ENCODE results near the gene USP40. TPM values are rescaled to one million over a fixed set of nuclear protein-coding genes. Genes with fewer than 3 reads are reported as not detected.

Gene USP40
- polyA plus RNA-seq, 3 donors: 45.9 to 64.2 (median 48.7) TPM

GRCh38 chr2:233440314-233440713, 126.3 kb downstream of the USP40 start:
- no peak for DNase-seq (ENCODE audit: extremely low read depth in 1 of 11, low read depth in 9 of 11, low spot score in 4 of 11)

GRCh38 chr2:233439191-233439590, 127.4 kb downstream of the USP40 start:
- no peak for DNase-seq (ENCODE audit: extremely low read depth in 1 of 11, low read depth in 9 of 11, low spot score in 4 of 11)

GRCh38 chr2:233438573-233439147, 127.9 kb downstream of the USP40 start:
- DNase-seq (ENCODE audit: extremely low read depth in 1 of 11, low read depth in 9 of 11, low spot score in 4 of 11): no peak

DNA sequence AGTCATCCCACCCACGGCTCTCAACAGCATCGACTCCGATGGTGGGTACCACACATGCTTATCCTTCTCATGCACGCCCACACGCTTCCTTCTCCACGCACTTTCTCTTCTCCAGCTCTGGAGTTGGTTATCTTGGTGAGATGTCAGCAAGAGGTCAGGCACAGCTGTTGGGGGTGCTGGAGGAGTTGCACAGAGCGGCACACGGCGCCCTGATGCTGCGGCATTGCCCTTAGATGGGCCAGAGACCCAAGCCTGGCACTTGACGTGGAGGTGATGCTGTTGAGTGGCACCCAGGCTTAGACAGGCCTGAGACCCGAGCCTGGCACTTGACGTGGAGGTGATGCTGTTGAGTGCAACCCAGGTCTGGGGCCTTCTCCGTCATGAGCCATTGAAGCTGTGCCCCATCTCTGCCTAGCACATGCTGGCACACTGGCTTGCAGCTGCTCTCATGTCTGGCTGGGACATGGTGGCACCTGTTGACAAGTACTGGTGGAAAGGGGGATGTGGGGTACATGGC, 129.1 kb downstream of the USP40 start:
- no peak for DNase-seq (ENCODE audit: extremely low read depth in 1 of 11, low read depth in 9 of 11, low spot score in 4 of 11)

DNA sequence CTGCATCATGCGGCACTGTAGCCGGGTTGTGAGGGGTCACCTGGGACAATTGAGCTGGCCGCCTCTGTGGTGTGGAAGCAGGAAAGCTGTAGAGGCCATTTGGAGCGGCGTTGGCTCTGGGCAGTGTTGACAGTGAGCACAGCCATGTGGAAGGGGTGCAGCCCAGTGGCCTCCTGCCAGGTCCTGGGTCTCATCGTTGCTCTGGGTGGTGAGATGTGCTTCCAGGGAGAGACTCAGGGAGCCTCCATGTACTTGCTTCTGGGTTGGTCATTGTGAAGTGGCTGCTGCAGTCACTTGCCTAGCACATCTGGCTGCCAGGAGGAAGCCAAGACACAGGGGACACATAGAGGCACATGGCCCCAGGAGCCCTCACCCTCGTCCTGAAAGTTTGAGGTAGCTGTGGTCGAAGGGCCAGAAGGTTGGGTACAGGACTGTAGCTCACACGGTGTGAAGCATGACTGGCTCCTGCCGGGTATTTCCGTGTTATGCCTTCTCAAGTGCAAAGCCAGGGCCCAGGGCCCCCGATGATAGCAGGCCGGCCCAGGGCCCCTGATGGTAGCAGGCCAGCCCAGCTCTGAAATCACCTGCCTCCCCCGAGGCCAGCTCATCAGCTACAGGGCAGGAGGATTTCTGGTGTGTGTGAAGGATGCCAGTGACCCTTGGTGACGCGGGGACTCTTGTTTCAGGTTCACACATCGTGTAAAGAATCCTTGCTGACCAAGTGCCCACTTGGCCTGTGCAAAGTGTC, 129.7 kb downstream of the USP40 start:
- DNase-seq (ENCODE audit: extremely low read depth in 1 of 11, low read depth in 9 of 11, low spot score in 4 of 11): no peak

DNA sequence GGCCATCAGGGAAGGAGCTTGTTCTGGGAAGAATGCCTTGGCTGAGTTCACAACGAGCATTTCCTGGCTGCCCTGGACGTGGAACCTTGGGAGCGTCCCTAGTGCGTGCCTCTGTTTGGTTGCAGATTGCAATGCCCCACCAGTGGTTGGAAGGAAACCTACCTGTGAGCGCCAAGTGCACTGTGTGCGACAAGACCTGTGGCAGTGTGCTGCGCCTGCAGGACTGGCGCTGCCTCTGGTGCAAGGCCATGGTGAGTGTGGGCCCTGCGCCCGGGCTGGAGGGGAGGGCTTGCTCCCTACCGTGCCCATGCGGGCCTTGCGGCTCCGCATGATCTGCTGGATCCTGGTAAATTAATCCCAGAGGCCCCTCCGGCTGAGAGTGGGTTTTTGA, 130.4 kb downstream of the USP40 start:
- no peak for DNase-seq (ENCODE audit: extremely low read depth in 1 of 11, low read depth in 9 of 11, low spot score in 4 of 11)

DNA sequence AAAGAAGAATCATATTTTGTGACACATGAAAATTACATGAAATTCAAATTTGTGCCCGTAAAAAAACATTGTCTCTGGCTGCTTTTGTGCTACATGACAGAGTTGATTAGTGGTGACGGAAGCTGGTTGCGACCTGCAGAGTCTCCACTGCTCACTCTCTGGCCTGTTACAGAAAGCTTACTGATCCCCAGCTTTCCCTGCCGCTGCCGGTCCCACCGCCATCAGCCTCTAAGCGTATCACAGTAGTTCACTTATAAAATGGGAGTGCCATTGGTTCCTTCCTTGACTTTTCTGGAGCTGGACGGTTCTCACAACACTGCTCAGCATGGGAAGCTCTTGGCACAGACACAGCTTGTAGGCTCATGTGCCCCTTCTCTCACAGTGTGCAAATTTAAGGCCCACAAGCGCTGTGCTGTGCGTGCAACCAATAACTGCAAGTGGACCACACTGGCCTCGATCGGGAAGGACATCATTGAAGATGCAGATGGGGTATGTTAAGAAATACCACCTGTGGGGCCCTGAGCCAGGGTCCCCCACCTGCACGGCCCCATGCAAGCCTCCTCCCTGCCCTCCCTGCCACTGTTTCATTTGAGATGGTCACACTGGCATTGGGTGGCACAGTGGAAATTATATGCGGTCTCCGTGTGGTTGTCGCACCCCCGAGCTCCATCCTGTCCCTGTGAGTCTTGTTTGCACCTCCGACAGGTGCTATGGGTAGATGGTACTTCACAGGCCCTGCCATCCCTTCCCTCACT, 131.0 kb downstream of the USP40 start:
- DNase-seq (ENCODE audit: extremely low read depth in 1 of 11, low read depth in 9 of 11, low spot score in 4 of 11): no peak

GRCh38 chr2:233434666-233435330, 131.8 kb downstream of the USP40 start:
- DNase-seq (ENCODE audit: extremely low read depth in 1 of 11, low read depth in 9 of 11, low spot score in 4 of 11): peak in 3 of 11 donors; percentile 30 to 46 (median 31)

DNA sequence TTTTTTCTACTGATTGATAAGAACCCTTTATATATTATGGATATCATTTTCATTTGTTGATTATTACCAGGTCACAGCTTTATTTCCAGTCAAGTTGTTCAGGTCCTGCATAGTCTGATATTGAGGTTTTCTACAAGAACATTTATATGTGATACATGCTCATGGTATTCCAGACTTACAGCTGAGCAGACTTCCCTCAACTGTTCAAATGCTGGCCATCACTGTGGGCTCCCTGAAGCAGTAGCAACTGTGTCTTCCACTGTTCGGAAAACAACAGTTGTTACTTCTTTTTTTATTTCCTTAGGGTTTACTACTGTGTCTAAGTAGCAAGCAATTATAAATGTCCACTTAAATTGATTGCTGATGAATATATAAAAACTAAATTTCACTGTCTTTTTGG, 132.8 kb downstream of the USP40 start:
- no peak for DNase-seq (ENCODE audit: extremely low read depth in 1 of 11, low read depth in 9 of 11, low spot score in 4 of 11)

DNA sequence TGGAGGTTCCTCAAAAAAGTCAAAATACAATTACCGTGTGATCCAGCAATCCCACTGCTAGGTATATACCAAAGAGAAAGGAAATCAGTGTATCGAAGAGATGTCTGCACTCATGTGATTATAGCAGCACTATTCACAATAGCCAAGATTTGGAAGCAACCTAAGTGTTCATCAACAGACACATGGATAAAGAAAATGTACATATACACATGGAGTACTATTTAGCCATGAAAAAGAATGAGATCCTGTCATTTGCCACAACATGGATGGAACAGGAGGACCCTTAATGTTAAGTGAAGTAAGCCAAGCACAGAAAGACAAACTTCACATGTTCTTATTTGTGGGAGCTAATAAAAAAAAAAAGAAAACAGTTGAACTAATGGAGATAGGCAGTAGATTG, 133.6 kb downstream of the USP40 start:
- no peak for DNase-seq (ENCODE audit: extremely low read depth in 1 of 11, low read depth in 9 of 11, low spot score in 4 of 11)

DNA sequence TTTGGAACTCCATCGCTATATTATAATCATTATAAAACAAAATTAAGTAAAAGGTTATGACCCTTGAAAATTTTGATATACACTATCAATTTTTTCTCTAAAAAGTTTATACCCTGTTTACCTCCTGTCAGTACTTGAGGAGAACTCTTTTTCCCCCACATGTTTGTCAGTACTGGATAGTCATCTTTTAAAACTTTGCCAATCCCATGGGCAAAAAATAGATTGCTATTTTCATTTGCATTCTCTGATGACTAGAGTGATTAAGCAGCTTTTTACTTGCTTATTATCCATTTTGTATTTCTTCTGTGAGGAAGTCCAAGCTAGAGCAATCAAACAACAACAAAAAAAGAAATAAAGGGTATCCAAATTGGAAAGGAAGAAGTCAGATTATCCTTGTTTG, 135.9 kb downstream of the USP40 start:
- DNase-seq (ENCODE audit: extremely low read depth in 1 of 11, low read depth in 9 of 11, low spot score in 4 of 11): no peak

DNA sequence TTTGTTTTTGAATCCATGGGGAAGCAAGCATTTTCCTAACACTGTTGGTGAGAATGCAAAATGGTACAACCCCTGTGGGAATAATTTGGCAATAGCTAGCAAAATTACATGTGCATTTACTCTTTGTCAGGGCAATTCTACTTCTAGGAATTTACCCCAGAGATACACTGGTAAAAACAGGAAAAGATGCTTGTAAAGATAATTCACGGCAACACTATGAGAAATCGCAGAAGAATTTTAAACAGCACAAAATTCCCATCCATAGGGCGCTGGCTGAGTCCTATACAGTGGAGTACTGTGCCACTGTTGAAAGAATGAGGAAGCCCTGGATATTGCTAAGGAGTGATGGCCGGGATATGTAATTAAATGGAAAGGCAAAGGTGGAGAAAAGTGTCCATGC, 136.5 kb downstream of the USP40 start:
- DNase-seq (ENCODE audit: extremely low read depth in 1 of 11, low read depth in 9 of 11, low spot score in 4 of 11): no peak

DNA sequence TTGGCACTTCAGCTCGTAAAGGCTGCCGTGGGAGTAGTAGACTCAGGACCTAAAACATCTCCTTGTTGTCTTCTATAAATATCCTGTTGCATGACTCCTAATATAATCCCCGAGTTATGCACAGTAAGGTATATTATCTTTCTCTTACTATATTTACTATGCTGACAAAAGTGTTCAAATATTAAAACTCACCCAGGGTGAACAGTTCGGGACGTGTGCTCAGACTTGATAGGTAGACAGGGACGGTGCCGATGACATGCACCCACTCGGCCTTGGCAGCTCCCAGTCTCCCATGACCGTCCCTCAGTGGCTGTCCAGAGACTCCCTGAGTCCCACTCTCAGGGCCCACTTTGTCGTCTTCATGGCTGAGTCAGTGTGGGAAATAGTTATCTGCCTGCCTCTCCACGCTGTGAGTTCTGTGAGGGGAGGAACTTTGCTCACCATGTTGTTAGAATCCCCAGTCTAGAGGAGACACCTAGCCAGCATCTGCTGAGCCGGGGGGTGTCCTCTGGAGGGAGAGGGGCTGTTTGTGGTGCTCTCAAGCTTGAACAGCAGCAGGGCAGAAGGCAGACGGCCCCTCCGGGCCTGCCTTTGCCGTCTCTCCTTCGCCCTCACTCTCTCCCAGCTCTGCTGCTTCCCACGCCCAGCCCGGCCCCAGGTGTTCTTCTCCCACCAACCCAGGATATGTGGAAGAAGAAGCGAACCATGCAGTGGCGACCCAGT, 137.2 kb downstream of the USP40 start:
- no peak for DNase-seq (ENCODE audit: extremely low read depth in 1 of 11, low read depth in 9 of 11, low spot score in 4 of 11)

- no peak for DNase-seq (ENCODE audit: extremely low read depth in 1 of 11, low read depth in 9 of 11, low spot score in 4 of 11)
Measured at GRCh38 chr2:233428438-233428837, 138.1 kb downstream of the USP40 start.

GRCh38 chr2:233428008-233428407, 138.6 kb downstream of the USP40 start:
- no peak for DNase-seq (ENCODE audit: extremely low read depth in 1 of 11, low read depth in 9 of 11, low spot score in 4 of 11)

GRCh38 chr2:233426619-233427342, 139.8 kb downstream of the USP40 start:
- DNase-seq (ENCODE audit: extremely low read depth in 1 of 11, low read depth in 9 of 11, low spot score in 4 of 11): no peak

All from renal cortex interstitium (tissue), 11 donors.